ENCODE data around the gene POLR1C.
"Not testable (repeated sequence)": the region's sequence is repeated elsewhere in the genome, so short reads cannot be mapped to it uniquely, and the experiment has no call there.

The POLR1C gene, protein sequence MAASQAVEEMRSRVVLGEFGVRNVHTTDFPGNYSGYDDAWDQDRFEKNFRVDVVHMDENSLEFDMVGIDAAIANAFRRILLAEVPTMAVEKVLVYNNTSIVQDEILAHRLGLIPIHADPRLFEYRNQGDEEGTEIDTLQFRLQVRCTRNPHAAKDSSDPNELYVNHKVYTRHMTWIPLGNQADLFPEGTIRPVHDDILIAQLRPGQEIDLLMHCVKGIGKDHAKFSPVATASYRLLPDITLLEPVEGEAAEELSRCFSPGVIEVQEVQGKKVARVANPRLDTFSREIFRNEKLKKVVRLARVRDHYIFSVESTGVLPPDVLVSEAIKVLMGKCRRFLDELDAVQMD

DNA sequence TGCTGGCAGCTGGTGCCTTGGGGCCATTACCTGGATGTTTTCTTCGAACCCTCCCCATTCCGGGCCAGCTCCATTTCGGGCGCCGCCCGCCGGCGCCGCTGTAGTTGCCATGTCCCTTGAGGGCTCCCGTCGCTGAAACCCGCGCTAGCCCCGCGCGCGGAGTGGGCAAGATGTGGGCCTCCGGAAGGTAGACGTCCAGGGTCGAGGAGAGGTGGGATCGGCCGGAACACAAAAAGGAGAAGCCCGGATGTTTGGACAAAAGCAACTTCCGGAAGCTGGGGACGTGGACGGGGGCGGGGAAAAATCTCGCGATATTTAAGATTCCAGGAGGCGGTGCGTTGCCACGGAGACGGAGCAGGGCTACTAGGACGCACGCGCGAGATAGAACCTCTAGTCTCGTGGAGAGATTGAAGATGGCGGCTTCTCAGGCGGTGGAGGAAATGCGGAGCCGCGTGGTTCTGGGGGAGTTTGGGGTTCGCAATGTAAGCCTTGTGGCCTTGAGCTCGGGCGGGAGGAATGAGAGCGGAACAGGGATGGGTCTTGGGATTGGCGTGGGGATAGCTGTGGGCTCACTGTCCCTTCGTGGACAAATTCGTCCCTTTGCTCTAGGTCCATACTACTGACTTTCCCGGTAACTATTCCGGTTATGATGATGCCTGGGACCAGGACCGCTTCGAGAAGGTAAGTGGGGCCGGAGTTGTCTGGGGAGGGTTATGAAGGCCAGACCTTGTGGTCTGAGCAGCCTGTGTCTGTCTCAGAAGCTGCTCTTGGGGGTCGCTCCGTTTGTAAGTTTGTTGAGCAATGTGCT lies at the start of gene POLR1C, which contains the start of gene YIPF3:
TSS of gene POLR1C (plus strand) at position 393 of the 808 bp plus-strand sequence. CDS start at position 414, 21 bp downstream.
TSS of gene YIPF3 (minus strand) at position 230 of the 808 bp plus-strand sequence. CDS start at position 111, 119 bp downstream.
- peak; percentile 97 for DNase-seq

DNA sequence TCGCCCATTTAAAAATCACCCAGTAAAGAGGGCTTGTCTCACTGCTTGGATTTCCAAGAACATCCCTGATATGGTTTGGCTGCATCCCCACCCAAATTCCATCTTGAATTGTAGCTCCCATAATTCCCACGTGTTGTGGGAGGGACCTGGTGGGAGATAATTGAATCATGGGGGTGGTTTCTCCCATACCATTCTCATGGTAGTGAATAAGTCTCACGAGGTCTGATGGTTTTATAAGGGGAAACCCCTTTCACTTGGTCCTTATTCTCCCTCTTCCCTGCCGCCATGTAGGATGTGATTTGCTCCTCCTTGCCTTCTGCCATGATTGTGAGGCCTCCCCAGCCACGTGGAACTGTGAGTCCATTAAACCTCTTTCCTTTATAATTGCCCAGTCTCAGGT lies 49.6 kb upstream of the POLR1C start:
- DNase-seq = not testable (repeated sequence)

DNA sequence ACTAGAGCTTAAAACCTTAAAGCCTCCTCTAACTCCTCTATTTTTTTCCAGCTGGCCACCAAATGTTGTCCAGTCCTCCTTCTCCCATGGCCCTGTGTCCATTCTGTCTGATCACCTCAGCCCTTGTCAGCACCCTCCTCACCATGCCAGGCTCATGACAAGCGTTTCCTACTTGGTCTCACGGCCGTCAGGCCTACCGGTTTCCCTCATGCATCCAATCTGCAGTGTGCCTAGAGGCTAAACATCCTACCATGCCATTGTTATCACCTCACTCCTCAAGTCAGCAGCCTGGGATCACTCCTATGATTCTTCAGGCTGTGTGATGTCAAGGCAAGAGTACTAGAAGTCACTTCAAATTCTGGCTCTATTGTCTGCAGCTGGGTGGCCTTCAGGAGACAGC lies 49.1 kb upstream of the POLR1C start:
- no peak for DNase-seq

DNA sequence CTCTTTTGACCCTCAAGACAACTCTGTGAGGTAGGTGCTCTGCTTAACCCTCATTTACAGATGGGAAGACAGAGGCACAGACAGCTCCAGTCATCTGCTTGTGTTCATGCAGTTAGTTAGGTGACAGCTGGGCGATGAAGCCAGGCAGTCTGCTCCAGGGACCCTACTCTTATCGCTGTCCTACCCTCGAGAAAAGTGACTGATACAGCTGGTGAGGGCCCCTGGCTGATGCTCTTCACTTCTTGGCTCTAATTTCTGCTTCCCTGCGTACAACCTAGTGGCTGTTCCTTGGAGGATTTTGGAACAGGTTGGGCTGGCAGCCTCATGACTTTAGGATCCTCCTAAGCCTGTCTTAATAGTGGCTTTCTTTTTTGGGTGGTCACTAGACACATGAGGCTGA lies 48.6 kb upstream of the POLR1C start:
- DNase-seq = no peak

DNA sequence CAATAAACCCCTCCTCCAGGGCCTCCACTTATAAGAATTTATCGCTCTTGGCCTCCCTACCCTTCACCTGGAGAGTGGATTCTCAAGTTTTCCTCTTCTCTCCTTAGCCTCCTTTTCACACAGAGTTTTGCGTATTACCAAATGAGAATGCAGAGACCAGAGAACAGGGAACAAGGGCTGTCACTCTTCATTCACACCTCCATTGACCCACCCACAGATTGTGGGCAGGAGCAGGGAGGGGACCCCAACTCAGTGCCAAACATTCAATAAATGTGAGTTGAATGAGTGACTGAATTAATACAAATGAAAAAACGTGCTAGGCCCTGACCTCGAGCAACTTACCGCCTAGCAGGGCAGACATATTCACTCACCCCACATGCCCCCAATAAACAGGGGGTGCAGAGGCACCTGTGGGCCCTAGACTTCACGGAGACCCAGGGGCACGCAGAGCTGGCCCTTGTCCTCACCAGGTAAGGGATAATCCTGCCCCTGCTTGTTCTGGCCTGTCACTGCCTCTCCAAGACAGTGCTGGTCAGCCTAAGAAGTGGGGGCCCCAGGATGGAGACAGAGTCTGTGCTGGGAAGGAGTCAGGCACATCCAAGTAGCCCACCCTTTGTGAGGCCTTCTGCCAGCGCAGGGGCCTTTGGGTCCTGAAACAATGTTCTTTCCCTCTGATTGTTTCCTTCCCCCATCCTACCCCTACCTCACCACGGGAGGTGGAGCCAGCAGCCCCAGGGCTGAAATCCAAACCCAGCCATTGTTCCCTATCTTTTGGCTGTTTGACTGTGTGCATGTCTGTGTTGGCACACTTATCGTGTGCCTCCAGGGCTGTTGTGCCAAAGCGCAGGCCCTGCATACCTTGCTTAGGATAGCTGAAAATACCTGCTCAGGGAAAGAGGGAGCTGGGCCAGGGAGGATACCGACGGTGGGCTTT lies 47.9 kb upstream of the POLR1C start:
- no peak for DNase-seq

DNA sequence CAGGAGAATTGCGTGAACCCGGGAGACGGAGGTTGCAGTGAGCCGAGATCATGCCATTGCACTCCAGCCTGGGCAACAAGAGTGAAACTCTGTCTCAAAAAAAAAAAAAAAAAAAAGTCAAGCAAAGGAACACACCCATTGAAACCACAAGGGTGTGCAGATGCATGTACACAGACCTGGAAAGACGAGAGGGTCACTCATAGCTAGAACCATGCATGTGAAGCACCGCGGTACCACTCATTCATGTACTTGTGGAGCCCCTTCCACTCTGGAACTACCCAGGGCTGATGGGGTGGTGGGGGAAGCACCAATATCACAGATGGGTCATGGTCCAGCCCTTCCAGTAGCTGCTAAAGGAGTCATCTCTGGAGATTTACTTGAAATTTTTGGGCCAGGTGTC lies 46.9 kb upstream of the POLR1C start:
- no peak for DNase-seq

DNA sequence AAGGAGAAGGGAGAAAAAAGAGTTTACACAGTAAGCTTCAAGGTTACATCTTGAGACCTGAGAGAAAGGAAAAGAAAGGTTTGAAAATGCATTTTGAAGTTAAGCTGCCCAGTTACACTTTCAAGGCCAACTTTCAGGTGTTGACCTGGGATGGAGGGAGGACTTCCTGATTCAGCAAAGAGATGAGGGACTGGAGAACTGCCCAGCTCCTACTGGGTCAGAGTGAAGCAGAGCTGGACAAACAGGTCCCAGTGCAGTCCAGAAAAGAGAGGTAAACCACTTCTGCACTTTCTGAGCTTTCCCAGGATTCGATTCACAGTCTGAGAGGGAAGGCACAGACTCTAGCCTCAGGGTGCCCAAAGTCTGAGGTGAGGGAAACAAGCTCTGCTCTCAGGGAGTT lies 45.5 kb upstream of the POLR1C start:
- no peak for DNase-seq

DNA sequence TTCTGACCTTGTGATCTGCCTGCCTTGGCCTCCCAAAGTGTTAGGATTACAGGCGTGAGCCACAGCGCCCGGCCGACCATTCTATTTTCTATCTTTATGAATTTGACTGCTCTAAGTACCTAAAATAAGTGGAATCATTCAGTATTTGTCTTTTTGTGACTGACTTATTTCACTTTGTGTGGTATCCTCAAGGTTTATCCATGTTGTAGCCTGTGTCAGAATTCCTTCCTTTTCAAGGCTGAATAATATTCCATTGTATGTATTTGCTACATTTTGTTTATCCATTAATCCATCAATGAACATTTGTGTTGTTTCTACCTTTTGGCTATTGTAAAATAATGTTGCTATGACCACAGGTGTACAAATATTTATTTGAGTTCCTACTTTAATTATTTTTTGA lies 44.4 kb upstream of the POLR1C start:
- no peak for DNase-seq

DNA sequence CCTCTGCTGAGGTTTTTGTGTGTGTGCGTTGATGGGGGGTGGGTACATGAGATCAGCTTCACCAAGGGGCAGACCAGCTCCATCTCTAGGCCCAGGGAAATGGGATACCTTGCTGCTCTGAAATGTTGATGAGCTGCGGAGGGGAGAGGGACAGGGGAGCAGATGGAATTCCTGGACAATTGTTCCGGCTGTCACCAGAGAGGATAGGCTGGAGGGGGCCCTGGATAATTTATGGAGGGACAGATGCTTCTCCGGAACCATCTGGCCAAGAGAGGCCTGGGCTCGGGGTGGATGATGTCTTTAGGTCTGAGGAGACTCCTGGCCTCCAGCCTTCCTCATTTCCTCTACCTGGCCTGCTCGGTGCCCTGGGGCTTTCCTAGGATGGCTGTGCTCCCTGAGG lies 41.4 kb upstream of the POLR1C start:
- no peak for DNase-seq

DNA sequence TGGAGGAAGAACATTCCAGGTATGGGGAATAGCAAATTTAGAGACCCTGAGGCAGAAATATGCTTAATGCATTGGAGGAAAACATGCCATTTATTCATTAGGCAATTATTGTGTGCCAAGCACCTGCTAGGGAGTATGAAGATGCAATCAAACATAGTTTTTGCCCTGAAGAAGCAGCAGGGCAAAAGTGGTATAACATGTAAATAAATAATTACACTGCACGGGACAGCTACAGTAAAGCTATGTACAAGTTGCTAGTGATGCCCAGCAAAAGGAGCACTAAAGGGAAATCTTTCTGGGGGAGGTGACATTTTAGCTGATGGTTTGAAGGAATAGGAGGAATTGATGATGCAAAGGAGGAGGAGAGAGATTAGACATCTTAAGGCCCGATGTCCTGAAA lies 40.1 kb upstream of the POLR1C start:
- DNase-seq = no peak

DNA sequence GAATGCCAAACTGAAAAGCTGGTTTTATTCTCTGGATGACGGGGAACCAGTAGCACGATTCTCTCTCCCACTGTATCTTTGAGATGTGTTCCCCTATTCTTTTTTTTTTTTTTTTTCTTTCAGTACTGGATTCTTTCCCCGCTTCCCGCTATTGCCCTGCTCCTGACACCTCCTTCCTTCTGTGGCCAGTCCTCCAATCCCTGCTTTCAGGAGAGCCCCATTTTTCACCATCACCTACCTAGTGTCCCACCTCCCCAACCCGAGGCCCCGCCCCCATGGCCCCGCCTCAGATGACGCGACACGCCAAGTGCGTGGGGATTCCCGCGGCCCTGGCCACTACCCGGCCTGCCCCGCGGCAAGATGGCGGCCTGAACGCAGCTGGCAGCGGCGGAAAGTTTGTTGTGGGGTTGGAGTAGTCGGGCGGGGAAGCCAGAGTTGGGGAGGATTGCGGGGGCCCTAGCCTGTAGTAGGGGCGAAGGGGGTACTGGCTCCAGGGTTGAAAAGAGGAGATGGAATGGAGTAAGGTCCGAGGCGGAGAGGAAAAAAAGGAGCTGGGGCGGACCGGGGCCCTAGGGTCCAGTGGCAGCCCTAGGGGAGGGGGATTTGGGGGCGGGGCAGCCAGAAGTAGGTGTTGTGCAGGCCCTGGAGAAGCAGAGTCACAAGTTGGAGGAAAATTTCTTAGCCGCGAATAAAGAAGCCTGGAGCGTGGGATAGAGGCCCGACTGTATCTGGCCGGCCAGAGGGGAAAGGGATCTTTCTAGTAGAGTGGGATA lies 39.5 kb upstream of the POLR1C start, which contains the start of gene TJAP1:
TSS of gene TJAP1 (plus strand) at position 336 of the 773 bp plus-strand sequence. CDS start 21,432 bp downstream, outside the sequence.
- DNase-seq = peak; percentile 100

DNA sequence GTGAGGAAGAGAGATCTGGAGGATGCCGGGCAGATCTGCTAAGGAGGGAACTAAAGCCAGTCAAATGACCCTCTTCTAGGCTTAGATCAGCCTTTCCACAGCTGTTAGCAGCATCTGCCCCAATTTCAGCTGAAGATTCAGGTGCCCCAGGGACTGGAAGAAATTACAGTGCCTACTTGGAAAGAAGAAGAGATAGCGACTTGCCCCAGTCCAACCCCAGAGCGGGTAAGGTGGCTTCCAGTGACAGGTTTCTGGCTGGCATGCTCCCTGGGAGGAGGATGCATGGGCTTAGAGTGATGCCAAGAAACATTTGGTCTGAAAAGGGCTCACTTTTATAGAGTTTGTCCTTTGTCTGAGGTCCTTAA lies 38.9 kb upstream of the POLR1C start:
- no peak for DNase-seq

DNA sequence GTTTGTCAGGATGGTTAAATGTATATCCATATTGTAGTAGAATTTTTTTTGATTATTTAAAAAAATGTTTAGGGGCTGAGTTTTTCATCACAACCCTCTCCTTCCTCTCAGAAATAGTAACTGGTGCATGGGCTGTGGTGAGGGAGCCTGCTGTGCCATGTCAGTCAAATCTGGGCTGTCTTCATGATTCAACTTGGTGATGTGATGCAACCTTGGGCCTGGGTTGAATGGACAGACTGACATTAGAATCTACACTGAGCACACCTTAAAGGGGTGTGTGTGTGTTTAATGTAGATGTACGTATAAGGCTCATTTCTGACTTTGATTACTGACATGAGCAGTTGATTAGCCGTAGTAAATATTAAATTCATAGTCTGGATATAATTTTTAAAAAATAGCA lies 35.8 kb upstream of the POLR1C start:
- no peak for DNase-seq

DNA sequence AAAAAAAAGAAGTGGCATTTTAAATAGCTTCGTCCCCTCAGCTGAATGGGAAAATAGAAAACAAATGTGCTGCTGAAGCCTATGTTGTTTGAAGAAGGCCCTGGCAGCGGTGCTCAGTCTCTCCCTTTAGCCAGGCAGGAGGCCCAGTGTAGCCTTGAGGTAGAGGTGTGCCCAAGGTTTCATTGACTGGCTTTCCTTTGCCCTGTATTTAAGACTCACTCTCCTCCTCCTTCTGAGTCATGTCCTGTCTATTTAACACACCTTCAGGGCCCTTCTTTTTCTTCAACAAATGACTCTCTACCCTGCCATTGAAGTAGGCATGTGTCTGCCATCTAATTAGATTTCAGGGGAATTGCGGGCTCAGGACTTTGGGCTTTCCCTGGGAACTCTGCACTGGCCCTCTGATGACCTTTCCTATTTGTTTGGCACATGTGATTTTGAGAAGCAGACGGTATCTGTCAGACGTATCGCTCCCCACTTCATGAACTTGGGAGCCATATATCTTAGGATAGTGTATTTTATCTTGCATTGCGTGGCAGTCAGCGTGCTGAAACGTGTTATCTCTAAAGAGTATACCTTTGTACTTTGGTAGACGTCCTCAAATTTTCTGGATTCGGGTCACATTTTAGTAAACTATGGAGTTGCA lies 35.2 kb upstream of the POLR1C start:
- no peak for DNase-seq

DNA sequence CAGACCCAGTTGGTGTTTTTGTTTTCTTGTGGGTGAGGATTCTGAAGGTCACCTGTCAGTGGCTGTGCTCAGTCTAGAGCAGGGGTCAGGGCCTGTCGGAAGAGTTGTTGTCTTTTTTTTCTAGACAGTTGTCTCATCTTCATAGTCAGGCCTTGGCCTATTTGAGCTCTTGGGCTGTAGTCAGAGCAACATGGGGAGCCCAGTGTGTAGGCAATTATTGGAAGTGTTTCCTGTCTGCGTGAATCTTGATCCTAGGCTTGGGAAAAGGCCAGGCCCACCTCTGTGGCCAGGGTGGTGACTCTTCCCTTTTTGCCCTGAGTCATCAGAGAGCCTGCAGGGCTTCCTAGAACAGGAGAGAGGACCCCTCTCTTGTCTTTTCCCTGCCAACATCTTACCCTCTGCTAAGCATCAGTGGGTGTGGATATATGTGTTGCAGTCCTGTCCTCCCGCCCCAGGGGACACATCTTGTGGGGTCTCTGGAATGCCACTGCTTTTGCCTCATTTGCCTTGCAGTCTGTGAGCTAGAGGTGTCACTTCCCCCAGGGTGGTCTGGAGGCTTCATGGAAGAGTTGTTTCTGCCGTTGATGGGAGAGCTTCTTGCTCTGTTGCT lies 28.1 kb upstream of the POLR1C start:
- DNase-seq = no peak

DNA sequence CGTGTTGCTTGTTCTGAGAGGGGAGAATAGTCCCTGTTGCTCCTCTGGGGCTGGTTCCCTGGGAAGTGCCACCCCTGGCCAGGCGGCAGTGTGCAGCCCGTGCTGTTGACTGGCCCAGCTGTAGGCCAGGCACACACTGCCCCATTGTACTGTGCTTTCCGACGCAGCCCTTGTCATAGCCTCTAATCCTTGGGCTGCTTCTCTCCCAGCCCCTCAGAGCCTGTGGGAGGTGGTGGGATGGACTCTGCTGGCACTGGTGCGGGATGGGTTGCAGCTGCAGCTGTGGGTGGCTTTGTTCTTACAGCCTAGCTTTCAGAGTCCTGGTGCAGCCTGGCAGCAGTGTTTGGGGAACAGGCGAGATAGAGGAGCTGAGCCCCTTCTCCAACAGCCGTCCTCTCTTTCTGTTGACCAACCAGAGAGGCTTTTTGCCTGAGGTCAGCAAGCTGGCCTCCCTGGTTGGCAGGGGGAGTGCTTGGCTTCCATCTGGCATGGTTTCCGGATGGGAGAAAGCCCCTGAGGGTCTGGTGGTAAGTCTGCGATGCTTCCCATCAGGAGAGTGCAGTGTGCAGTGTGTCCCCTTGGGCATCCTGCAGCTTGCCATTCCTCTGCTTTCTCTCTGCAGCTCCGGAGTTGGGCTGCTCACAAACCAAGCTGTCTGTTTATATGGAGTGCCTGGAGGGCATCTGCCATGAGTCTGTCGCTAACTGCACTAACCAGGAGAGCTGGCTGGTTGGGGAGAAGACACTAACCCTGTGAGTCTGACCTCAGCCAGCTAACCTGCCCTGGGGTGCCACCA lies 27.4 kb upstream of the POLR1C start:
- DNase-seq = no peak

DNA sequence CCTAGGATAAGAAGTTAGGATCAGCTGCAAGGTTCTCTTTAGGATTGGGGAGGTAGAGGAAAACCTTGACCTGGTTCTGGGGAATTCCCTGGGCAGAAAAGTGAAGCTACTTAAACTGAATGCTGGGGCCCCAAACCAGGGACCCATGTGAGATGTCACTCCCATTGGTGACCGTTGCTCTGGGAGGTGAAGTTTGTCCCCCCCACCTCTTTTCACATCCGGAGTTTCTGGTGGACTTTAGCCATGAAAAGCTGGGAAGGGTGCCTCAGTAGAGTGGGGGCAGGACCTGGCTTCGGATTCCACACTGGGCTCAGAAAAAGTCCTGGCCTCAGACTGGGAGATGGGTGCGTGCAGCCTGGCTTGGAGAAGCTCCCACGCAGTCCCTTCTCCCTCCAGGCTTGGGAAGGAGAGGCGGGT lies 26.4 kb upstream of the POLR1C start:
- no peak for DNase-seq

DNA sequence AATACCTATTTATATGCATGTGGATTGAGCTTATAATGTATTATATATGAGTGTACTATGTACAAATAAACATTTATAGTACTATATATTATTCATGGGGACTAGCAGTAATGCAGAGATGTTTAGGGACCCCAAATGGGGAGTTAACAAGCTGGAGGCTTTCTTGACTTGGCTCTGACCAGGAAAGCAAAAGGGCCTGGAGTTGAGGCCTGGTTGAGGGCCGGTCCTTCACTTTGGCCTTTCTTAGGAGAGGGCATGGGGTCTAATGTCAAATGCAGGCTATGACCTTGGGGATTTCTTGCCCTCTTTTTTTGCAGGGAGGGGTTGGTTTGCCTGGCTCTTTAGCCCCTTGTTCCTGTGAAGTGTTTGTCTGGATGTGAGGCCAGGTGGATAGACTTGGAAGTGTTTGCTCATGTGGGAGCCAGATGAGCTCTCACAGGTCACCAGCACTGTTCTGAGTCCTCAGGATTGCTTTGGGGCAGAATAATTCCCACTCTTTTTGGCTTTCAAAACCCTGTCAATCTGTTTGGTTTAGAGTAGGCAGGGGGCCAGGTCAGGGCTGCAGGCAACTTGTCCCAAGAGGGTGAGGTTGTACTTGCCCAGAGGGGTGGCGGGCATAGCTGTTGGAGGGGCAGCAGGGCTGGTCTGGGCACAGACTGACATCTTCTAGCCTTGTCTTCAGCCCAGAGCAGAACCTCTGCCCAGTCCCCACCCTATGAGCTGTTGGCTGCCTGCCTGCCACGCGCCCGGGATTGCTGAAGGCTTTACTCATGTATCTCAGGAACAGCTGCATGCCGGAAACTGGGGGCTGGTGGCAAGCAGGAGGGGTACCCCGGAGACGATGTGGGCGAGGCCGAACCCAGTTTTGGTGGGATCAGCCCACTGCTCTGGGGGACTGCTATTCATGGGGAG lies 24.9 kb upstream of the POLR1C start:
- DNase-seq = no peak

DNA sequence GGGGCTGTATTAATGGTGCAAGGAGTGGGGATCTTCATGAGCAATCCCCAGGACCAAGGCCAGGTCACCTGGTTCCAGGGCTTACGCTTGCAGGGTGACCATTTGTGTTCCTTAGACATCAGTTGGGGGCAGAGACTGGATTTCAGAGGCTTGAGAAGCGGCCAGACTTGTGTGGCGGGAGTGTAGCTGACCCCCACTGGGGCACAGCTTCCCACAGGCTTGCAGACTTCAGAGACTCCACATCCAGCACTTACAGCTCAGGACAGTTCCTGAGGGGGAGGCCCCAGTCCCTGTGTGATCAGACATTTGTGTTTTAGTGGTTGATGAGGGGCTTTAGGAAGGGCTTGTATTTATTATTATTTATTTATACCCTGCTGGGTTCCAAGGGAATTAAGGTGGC lies 24.2 kb upstream of the POLR1C start:
- DNase-seq = no peak
